Peyer's patch (tissue), 4 donors: ENCODE measurements around the gene CREBBP. TPM values are rescaled to one million over a fixed set of nuclear protein-coding genes. Genes with fewer than 3 reads are reported as not detected.
"Not testable (repeated sequence)": the region's sequence is repeated elsewhere in the genome, so short reads cannot be mapped to it uniquely, and the experiment has no call there.

Experiments
- DNase-seq, 3 donors: peaks; one replicate each; pipeline ENCODE4 v3.0.0-alpha.2; 2017 to 2019
- H3K27ac ChIP-seq, 4 donors: fragments of 200-600 bp; sonication (generic); one replicate each; pipeline ENCODE4 v1.5.1; 2016 to 2019
- H3K27me3 ChIP-seq, 2 donors: fragments of 200-600 bp; sonication (generic); one replicate each; pipeline ENCODE4 v1.5.1; 2019
- H3K36me3 ChIP-seq, 3 donors: fragments of 200-600 bp; sonication (generic); one replicate each; pipeline ENCODE4 v1.5.1; 2016 to 2019
- H3K4me1 ChIP-seq, 4 donors: fragments of 200-600 bp; sonication (generic); one replicate each; pipeline ENCODE4 v1.5.1; 2016 to 2019
- H3K4me3 ChIP-seq, 4 donors: fragments of 200-600 bp; sonication (generic); 1 replicate in 3 of 4; 2 replicates in 1 of 4; pipeline ENCODE4 v1.5.1; 2016 to 2019; ENCODE audit warnings: mild to moderate bottlenecking in 1 of 4
- H3K9me3 ChIP-seq, 4 donors: fragments of 200-600 bp; sonication (generic); one replicate each; pipeline ENCODE4 v1.5.1; 2016 to 2019; ENCODE audit warnings: mild to moderate bottlenecking in 1 of 4
- CTCF ChIP-seq, 6 experiments: fragments of 450-650 bp in 4 of 6; fragments of 200-600 bp in 2 of 6; sonication (generic) in 1 of 6; IDR thresholded peaks; one replicate each; pipeline ENCODE4 v1.5.1; 2017 to 2019; ENCODE audit warnings: antibody characterized with exemption in 6 of 6, mild to moderate bottlenecking in 3 of 6, moderate library complexity in 1 of 6
- POLR2A ChIP-seq, 2 donors: fragments of 450-650 bp; IDR thresholded peaks; one replicate each; pipeline ENCODE4 v1.5.1; 2017; ENCODE audit warnings: antibody characterized with exemption in 2 of 2, mild to moderate bottlenecking in 2 of 2, moderate library complexity in 2 of 2
- total RNA-seq, 4 donors: library from RNA; depleted of rRNA; stranded (reverse); fragments of >200 nt; gene quantifications; one replicate each; pipeline ENCODE4 v1.1.0, GENCODE V29; 2016

CREBBP gene
- total RNA-seq, 4 donors from 2014 or later = 84.2 to 238 (median 140) TPM

DNA sequence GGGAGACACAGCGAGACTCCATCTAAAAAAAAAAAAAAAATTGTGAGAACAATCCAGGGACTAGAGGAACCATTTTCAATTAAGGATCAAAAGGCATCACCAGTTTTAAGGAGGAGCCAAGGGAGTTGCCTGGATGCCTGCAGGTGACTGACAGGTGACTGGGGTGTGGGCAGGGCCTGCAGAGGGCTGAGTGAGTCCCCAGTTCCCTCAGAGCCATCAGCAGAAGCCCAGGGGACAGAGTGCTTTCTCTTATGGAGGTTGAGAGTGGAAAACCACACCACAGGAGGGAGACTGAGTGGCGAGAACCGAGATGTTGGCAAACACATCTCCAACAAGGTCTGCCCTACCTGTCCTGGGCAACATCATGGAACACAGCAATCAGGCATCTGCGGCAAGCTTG, 27.1 kb upstream of the CREBBP start:
- no peaks in the 10 kb centered on the region for H3K36me3 ChIP-seq
- H3K4me3 ChIP-seq = no peak overlapping the region
- no peak overlapping the region for H3K27ac ChIP-seq
- H3K9me3 ChIP-seq = no peaks in the 10 kb centered on the region
- no peaks in the 10 kb centered on the region for H3K4me1 ChIP-seq
- no peak for DNase-seq
- TF ChIP-seq POLR2A (IDR thresholded peaks at IDR 0.05) (no peak), CTCF (IDR thresholded peaks at IDR 0.05) (no peak)
- no peaks in the 10 kb centered on the region for H3K27me3 ChIP-seq

- Histone ChIP-seq H3K9me3 (no peaks in the 10 kb centered on the region), H3K4me3 (no peak overlapping the region)
- TF ChIP-seq POLR2A (IDR thresholded peaks at IDR 0.05) (no peak), CTCF (IDR thresholded peaks at IDR 0.05) (no peak)
These were observed 25.9 kb upstream of the CREBBP start for GRCh38 chr16:3906363-3906762.

DNA sequence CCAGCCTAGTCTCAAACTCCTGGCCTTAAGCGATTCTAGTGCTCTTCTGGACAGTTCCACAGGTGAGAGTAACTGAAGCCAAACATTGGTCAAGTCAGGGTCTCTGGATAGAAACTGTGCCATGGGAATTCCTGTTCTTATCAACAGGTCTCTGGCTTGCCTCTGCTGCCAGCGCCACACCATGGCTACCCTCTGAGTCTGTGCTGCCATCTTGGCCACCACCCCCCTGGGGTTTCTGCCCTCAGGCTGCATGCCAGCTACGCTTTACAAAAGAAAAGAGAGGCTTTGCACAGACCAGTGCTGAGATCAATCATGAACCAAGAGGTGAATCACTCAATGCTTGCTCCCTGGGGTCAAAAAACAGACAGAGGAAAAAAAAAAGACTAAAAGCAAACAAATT, 24.4 kb upstream of the CREBBP start:
- no peak for DNase-seq
- no peaks in the 10 kb centered on the region for H3K36me3 ChIP-seq
- no peak overlapping the region for H3K4me3 ChIP-seq
- TF ChIP-seq CTCF (IDR thresholded peaks at IDR 0.05) = no peak
- no peak for TF ChIP-seq POLR2A (IDR thresholded peaks at IDR 0.05)
- no peak overlapping the region for H3K27ac ChIP-seq
- no peaks in the 10 kb centered on the region for H3K27me3 ChIP-seq
- H3K9me3 ChIP-seq = no peaks in the 10 kb centered on the region
- H3K4me1 ChIP-seq = no peaks in the 10 kb centered on the region

More at GRCh38 chr16:3906363-3906762, 25.9 kb upstream of the CREBBP start:
- DNase-seq = no peak
- H3K27ac ChIP-seq = no peak overlapping the region
- no peaks in the 10 kb centered on the region for H3K36me3 ChIP-seq
- H3K27me3 ChIP-seq = no peaks in the 10 kb centered on the region
- H3K4me1 ChIP-seq = no peaks in the 10 kb centered on the region

DNA sequence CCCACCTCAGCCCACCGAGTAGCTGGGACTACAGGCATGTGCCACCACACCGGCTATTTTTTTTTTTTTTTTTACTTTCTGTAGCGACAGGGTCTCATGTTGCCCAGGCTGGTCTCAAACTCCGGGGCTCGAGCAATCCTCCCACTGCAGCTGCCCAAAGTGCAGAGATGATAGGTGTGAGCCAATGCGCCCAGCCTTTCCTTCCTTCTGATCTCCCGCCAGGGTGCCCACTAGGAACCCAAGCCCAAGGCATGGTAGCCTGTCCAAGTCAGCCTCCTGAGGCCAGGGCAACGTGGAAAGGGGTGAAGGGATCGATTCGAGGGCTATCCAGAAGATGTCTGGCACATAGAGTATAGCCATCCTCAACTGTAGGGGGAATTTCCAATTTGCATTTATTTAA, 9.6 kb upstream of the CREBBP start:
- H3K9me3 ChIP-seq = no peaks in the 10 kb centered on the region
- no peak overlapping the region for H3K27ac ChIP-seq
- no peak overlapping the region for H3K4me3 ChIP-seq
- no peak for DNase-seq
- no peaks in the 10 kb centered on the region for H3K27me3 ChIP-seq
- H3K36me3 ChIP-seq = no peaks in the 10 kb centered on the region
- no peak for TF ChIP-seq CTCF (IDR thresholded peaks at IDR 0.05)
- H3K4me1 ChIP-seq = no peaks in the 10 kb centered on the region

DNA sequence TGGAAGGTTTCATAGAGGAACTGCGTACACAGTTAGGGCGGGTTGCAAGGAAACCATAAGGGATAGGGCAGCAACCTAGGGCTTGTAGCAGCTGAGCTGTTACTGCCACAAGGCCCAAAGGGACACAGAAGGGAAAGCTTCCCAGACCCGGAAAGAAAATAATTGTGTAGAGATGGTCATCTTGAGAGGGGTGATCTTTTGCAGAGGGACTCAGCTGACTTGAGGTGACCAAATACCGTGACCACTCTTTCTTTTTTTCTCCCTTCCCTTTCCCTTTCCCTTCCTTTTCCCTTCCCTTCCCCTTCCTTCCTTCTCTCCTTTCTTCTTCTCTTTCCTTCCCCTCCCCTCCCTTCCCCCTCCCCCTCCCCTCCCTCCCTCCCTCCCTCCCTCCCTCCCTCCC, 8.5 kb upstream of the CREBBP start:
- Histone ChIP-seq H3K27me3 (no peaks in the 10 kb centered on the region), H3K27ac (no peak overlapping the region), H3K9me3 (no peaks in the 10 kb centered on the region), H3K4me3 (no peak overlapping the region), H3K36me3 (no peaks in the 10 kb centered on the region), H3K4me1 (no peaks in the 10 kb centered on the region)
- no peak for TF ChIP-seq POLR2A (IDR thresholded peaks at IDR 0.05)
- no peak for TF ChIP-seq CTCF (IDR thresholded peaks at IDR 0.05)
- no peak for DNase-seq

DNA sequence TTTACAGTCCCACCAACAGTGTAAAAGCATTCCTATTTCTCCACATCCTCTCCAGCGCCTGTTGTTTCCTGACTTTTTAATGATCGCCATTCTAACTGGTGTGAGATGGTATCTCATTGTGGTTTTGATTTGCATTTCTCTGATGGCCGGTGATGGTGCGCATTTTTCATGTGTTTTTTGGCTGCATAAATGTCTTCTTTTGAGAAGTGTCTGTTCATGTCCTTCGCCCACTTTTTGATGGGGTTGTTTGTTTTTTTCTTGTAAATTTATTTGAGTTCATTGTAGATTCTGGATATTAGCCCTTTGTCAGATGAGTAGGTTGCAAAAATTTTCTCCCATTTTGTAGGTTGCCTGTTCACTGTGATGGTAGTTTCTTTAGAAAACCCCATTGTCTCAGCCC, 5.5 kb upstream of the CREBBP start:
- H3K4me1 ChIP-seq, H3K4me3 ChIP-seq, DNase-seq, H3K27ac ChIP-seq, H3K27me3 ChIP-seq, H3K9me3 ChIP-seq, H3K36me3 ChIP-seq: not testable (repeated sequence)
